Astrocyte of the spinal cord (primary cell): ENCODE measurements around the gene HOXA10.
A peak's percentile ranks its signal among the peaks of the same experiment; 100 is the strongest.

Experiments
- DNase-seq: peaks from one replicate; pipeline ENCODE4 v3.0.0; 2011; ENCODE audit warnings: low read depth, low spot score
- H3K4me3 ChIP-seq: 2 replicates; pipeline ENCODE4 v1.5.1; 2011; ENCODE audit warnings: low read depth, mild to moderate bottlenecking, low read length, moderate library complexity
- CTCF ChIP-seq: IDR thresholded peaks from 2 replicates; pipeline ENCODE4 v1.5.1; 2012; ENCODE audit warnings: low read depth, mild to moderate bottlenecking, low read length, inconsistent platforms
- in situ Hi-C: cut with HindIII; loops from 2 replicates; pipeline ENCODE4 v1.10.0; 2017; ENCODE audit warnings: low sequenced_read_pairs

Gene HOXA10

GRCh38 chr7:27151931-27152815 is 21.9 kb downstream of the HOXA10 start, which contains the start of gene HOXA3:
Gene HOXA3, minus strand, starts transcription at chr7:27152583. Its CDS starts 41,943 bp downstream, at chr7:27110640.
- peak; percentile 79 for DNase-seq
- in situ Hi-C loops, result loop anchor here (25.0 kb wide), 1 partner anchor 765 kb away; no protein-coding TSS in a partner anchor
- TF ChIP-seq CTCF, result no peak
- peak within 1 kb of the TSS; percentile 69 for H3K4me3 ChIP-seq

DNA sequence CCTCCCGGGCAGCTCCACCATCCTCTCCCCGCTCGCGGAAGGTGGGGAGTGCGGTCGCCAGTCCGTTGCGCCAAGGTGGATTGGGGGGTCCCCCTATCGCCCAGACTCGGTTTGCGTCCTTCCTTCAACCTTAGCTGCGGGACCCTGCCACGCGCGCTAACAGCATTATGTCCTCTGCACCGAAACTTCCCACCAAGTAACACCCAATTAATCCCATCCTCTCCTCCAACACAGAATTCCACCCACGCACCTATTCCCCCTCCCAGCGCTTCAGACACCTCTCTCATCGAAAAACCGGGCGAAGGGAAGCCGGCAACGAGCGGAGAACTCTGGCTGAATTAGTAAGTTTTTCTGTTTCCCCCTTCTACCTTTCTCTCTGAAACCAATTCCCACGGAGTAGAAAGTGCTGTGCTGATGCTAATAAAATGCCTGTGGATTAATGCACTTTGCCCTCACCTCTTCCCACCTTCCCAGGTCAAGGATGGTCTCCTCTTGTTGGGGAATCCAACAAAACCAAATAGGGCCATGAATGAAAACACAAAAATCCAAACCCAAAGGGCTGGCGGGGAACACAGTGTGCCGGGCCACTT is 22.7 kb downstream of the HOXA10 start:
- no peak for TF ChIP-seq CTCF
- in situ Hi-C loops, result loop anchor here (25.0 kb wide), 1 partner anchor 764 kb away; no protein-coding TSS in a partner anchor
- H3K4me3 ChIP-seq, result peak overlapping the region; percentile 69
- DNase-seq, result no peak

DNA sequence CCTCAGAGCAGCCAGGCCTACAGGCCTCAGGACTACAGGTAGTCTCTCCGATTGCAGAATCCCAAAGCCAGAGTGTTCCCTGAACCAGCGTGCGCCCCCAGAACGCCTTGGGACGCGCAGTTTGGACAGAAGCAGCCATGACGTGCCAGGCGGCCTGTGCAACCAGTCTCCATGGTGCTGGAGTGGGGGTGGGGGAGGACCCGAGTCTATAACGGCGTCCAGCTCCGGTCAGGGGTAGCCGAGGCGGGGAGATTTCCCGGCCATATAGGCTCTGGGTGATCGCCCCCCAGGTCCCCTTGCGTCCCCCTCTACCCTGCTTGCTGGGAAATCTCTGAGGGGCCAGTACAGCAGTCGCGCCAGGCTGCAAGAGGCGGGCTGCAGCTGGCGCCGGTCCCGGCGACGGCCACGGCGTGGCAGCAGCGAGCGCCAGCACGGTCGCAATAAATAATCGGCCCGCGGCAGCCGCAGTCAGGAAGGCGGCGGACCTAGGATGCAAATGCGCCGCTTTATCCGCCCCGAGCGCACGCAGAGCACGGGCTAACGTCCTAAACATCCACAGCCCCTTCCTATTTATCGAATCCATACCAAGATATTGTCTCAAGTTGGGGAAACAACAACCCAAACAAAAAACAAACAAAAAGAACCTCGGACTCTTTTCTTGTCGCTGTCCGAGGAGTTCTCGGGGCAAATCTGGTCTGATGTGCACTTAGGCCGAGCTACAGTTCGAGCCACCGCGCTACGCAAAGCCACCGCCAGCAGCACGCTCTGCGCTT is 23.4 kb downstream of the HOXA10 start:
- in situ Hi-C loops, result loop anchor here (25.0 kb wide), 1 partner anchor 763 kb away; no protein-coding TSS in a partner anchor
- DNase-seq, result peak; percentile 88
- peak; percentile 70 for TF ChIP-seq CTCF
- peak overlapping the region; percentile 69 for H3K4me3 ChIP-seq

DNA sequence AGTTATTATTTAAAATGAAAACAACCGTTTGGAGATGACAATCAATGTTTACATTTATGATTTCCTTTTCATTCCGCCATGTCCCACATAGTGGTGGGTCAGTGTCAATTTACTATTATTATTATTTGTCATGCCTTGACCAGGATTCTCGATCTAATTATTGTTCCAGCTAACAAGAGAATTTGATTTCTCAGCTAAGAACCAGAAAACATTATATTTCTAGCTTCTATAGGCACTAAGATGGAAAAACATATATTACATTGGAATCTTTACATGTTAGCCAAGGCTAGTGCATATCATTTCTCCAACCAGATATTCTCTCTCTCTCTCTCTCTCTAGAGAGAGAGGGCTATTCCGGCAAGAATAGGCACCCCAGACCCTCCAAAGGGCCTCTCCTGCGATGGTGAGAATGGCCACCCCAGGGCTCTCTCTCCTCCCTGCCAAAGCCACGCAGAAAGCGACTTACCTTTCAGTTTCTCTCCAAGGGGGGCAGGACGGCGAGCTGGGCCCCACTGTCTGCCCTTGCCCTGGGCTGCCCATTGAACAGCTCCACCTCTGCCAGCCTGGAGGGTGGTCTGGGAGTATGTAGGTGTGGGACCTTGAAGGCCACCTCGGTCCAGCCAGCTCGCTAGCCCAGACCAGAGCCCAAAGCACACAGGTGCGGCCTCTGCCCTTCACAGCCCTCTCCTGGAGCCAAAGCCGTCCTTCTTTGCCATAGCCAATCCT is 24.1 kb downstream of the HOXA10 start:
- TF ChIP-seq CTCF, result no peak
- H3K4me3 ChIP-seq, result peak overlapping the region; percentile 69
- in situ Hi-C loops, result loop anchor here (25.0 kb wide), 1 partner anchor 763 kb away; no protein-coding TSS in a partner anchor
- DNase-seq, result no peak

- in situ Hi-C loops, result no loop called here
- DNase-seq, result no peak
- H3K4me3 ChIP-seq, result peak overlapping the region; percentile 69
- no peak for TF ChIP-seq CTCF
These were observed 25.1 kb downstream of the HOXA10 start for GRCh38 chr7:27148756-27149641.
